ENCODE data around the gene TTC39B. TPM values are rescaled to one million over a fixed set of nuclear protein-coding genes. Genes with fewer than 3 reads are reported as not detected.

TTC39B gene
- total RNA-seq, 2 donors from 2014 or later: 2.0 to 2.3 TPM

GRCh38 chr9:15154677-15155076 lies 152.3 kb downstream of the TTC39B start:
- peak overlapping the region; percentile 60 to 87 for H3K27ac ChIP-seq
- no peak overlapping the region for H3K4me3 ChIP-seq
- TF ChIP-seq CTCF (IDR thresholded peaks at IDR 0.05): no peak
- H3K27me3 ChIP-seq: no peaks in the 10 kb centered on the region
- peaks cover 0 to 25% of the 10 kb centered on the region in 2 donors for H3K4me1 ChIP-seq
- no peak for DNase-seq (ENCODE audit: low spot score)
- no peaks in the 10 kb centered on the region for H3K36me3 ChIP-seq
- no peaks in the 10 kb centered on the region for H3K9me3 ChIP-seq

- Histone ChIP-seq H3K4me3 (no peak overlapping the region), H3K36me3 (no peaks in the 10 kb centered on the region), H3K27ac (peak overlapping the region; percentile 9 to 87), H3K9me3 (no peaks in the 10 kb centered on the region), H3K27me3 (no peaks in the 10 kb centered on the region), H3K4me1 (peaks cover 0 to 25% of the 10 kb centered on the region in 2 donors)
- no peak for DNase-seq (ENCODE audit: low spot score)
- no peak for TF ChIP-seq CTCF (IDR thresholded peaks at IDR 0.05)
Observed at GRCh38 chr9:15153961-15154360, 153.1 kb downstream of the TTC39B start.

GRCh38 chr9:15150939-15151338 lies 156.1 kb downstream of the TTC39B start:
- no peak overlapping the region for H3K27ac ChIP-seq
- DNase-seq (ENCODE audit: low spot score): no peak
- no peaks in the 10 kb centered on the region for H3K9me3 ChIP-seq
- no peak for TF ChIP-seq CTCF (IDR thresholded peaks at IDR 0.05)
- H3K27me3 ChIP-seq: no peaks in the 10 kb centered on the region
- H3K36me3 ChIP-seq: no peaks in the 10 kb centered on the region
- no peak overlapping the region for H3K4me3 ChIP-seq
- peaks cover 0 to 14% of the 10 kb centered on the region in 2 donors for H3K4me1 ChIP-seq

- DNase-seq (ENCODE audit: low spot score): no peak
- no peaks in the 10 kb centered on the region for H3K27me3 ChIP-seq
- H3K4me1 ChIP-seq: peaks cover 0 to 7% of the 10 kb centered on the region in 2 donors
- no peak overlapping the region for H3K4me3 ChIP-seq
- no peak overlapping the region for H3K27ac ChIP-seq
- no peaks in the 10 kb centered on the region for H3K9me3 ChIP-seq
- TF ChIP-seq CTCF (IDR thresholded peaks at IDR 0.05): no peak
- no peaks in the 10 kb centered on the region for H3K36me3 ChIP-seq
Observed at GRCh38 chr9:15149450-15149849, 157.6 kb downstream of the TTC39B start.

GRCh38 chr9:15146268-15146700 lies 160.7 kb downstream of the TTC39B start:
- no peaks in the 10 kb centered on the region for H3K36me3 ChIP-seq
- no peak overlapping the region for H3K27ac ChIP-seq
- TF ChIP-seq CTCF (IDR thresholded peaks at IDR 0.05): no peak
- no peaks in the 10 kb centered on the region for H3K9me3 ChIP-seq
- no peaks in the 10 kb centered on the region for H3K27me3 ChIP-seq
- H3K4me3 ChIP-seq: no peak overlapping the region
- DNase-seq (ENCODE audit: low spot score): no peak
- H3K4me1 ChIP-seq: peaks cover 0 to 8% of the 10 kb centered on the region in 2 donors

GRCh38 chr9:15144622-15145061 lies 162.4 kb downstream of the TTC39B start:
- no peaks in the 10 kb centered on the region for H3K36me3 ChIP-seq
- H3K9me3 ChIP-seq: no peaks in the 10 kb centered on the region
- H3K4me1 ChIP-seq: peaks cover 0 to 8% of the 10 kb centered on the region in 2 donors
- H3K4me3 ChIP-seq: no peak overlapping the region
- no peak for DNase-seq (ENCODE audit: low spot score)
- TF ChIP-seq CTCF (IDR thresholded peaks at IDR 0.05): no peak
- no peak overlapping the region for H3K27ac ChIP-seq
- no peaks in the 10 kb centered on the region for H3K27me3 ChIP-seq
